ENCODE results near the gene HARS1. TPM values are rescaled to one million over a fixed set of nuclear protein-coding genes. Genes with fewer than 3 reads are reported as not detected.

The HARS1 gene
- total and polyA plus RNA-seq, 2 of the 13 experiments (the other 11 are each of a cell fraction or from before 2014, with no cell fraction given) = 36.9 to 66.2 TPM

GRCh38 chr5:140678993-140679392 is 12.2 kb downstream of the HARS1 start:
- Histone ChIP-seq H3K79me2 (ENCODE audit: insufficient read depth, low read length) (no peaks in the 10 kb centered on the region), H3K27me3 (ENCODE audit: control insufficient read depth in 1 of 2, insufficient read depth in 2 of 2, low read length in 2 of 2) (no peaks in the 10 kb centered on the region), H3K4me1 (ENCODE audit: insufficient read depth, low read length) (no peaks in the 10 kb centered on the region), H3K4me3 (replicated peaks in 1 of 3; ENCODE audit: insufficient read depth in 1 of 3, low read depth in 2 of 3, low read length in 3 of 3) (no peak overlapping the region), H3K4me2 (ENCODE audit: low read depth, low read length) (no peak overlapping the region), H3K9me3 (ENCODE audit: low read length) (no peaks in the 10 kb centered on the region), H3K9ac (ENCODE audit: insufficient read depth, low read depth, low read length) (no peak overlapping the region), H2AFZ (ENCODE audit: low read length) (no peak overlapping the region), H4K20me1 (ENCODE audit: insufficient read depth, low read length) (no peaks in the 10 kb centered on the region), H3K36me3 (replicated peaks in 1 of 2; ENCODE audit: control insufficient read depth in 1 of 2, insufficient read depth in 2 of 2, low read length in 2 of 2) (peaks cover 33 to 60% of the 10 kb centered on the region in 2 experiments; a peak in 4 of 5 replicates), H3K27ac (ENCODE audit: extremely low read length, insufficient read depth, low read length) (no peak overlapping the region)
- 100% methylated on average over 7 of the region's 7 CpGs for WGBS (ENCODE audit: low lambda C conversion rate)
- ATAC-seq = no peak
- in situ Hi-C loops (cut with HindIII; ENCODE audit: extremely low pct_ligation_motif_present, low pct_unique_long_range_greater_than_20kb) (no loop called here), intact Hi-C loops (cut with micrococcal nuclease; ENCODE audit: unreplicated experiment) (no loop called here)
- no peak for DNase-seq (ENCODE audit: low spot score)
- no TSS peak for BruUV-seq (replicated peaks)
- CTCF ChIA-PET (ENCODE audit: low intra/inter-chr PET ratio, low total read pairs) = no interaction called here
- no peak for FAIRE-seq
- TF ChIP-seq HOXA7 (CRISPR knock-in tag; IDR thresholded peaks at IDR 0.05) (no peak), CBX2 (IDR thresholded peaks at IDR 0.05; ENCODE audit: low read depth, low read length) (no peak), CBX2 (CRISPR knock-in tag; IDR thresholded peaks at IDR 0.05; ENCODE audit: low read depth) (no peak), RBM39 (IDR thresholded peaks at IDR 0.05; ENCODE audit: low read depth, low read length, poor library complexity, severe bottlenecking) (no peak), NFE2L1 (CRISPR knock-in tag; IDR thresholded peaks at IDR 0.05; ENCODE audit: borderline replicate concordance) (no peak), RNF2 (conservative IDR thresholded peaks at IDR 0.05; ENCODE audit: low read depth) (no peak), HMGXB3 (CRISPR knock-in tag; IDR thresholded peaks at IDR 0.05; ENCODE audit: borderline replicate concordance) (no peak)
- POLR2A ChIA-PET = interaction anchor here (0.7 kb wide), 2 partner anchors 12 to 13 kb away, joined by 3 read pairs; partner anchors contain the start of gene HARS2
